H54 (cell line): ENCODE measurements around the gene GPC3.
"Not testable (repeated sequence)": the region's sequence is repeated elsewhere in the genome, so short reads cannot be mapped to it uniquely, and the experiment has no call there.

Source experiments
- DNase-seq: peaks from one replicate; pipeline ENCODE4 v3.0.0; 2011; ENCODE audit warnings: low spot score, mixed read lengths; ENCODE audit not compliant: insufficient read length
- FAIRE-seq: peaks from 3 replicates; lab custom pipeline; 2011; peaks lifted over from hg19 to GRCh38; lab: Jason Lieb, UNC
- POLR2A ChIP-seq: IDR thresholded peaks from 2 replicates; pipeline ENCODE4 v1.6.1; 2011; ENCODE audit warnings: low read depth, mild to moderate bottlenecking, low read length

GPC3 gene

DNA sequence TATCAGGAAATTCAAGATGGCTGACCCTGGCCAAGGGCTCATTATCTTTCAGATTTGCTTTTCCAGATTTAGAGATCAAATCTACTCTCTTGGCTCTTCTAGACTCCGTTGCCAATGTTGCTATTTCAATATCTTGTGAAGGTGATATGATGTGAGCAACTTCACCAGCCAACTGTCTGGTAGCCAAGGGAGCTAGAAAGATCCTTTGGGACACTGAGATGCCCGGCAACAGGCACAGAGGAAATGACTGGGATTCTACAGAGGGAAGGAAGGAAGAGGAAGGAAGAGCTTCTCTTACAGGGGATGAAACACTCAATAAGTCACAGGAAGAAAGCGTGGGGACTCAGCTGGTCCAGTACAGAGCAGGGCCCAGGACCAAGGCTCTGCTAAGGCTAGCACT lies 448.3 kb downstream of the GPC3 start:
- TF ChIP-seq POLR2A, result no peak
- FAIRE-seq, result no peak
- no peak for DNase-seq

DNA sequence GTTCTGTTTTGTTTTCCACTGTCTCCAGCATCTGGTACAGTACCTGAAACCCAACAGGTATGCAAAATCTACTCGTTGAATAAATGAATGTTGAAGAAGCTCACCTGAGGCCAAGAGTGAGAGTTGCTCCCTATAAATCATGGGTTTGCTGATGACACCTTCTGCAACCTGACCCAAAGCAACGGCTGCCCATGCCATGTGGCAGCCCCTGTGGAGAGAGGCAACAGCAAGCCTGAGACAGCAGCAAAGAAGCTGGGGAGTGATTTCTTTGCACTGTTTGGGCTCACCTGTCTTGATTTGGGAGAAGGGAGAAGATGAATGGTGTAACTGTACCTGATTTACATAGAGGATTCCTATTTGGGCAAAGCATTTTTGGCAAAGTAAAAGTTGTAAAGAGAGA lies 450.3 kb downstream of the GPC3 start:
- no peak for TF ChIP-seq POLR2A
- no peak for DNase-seq
- no peak for FAIRE-seq

GRCh38 chrX:133534172-133534571 lies 451.2 kb downstream of the GPC3 start:
- no peak for FAIRE-seq
- DNase-seq, result no peak
- TF ChIP-seq POLR2A, result no peak

DNA sequence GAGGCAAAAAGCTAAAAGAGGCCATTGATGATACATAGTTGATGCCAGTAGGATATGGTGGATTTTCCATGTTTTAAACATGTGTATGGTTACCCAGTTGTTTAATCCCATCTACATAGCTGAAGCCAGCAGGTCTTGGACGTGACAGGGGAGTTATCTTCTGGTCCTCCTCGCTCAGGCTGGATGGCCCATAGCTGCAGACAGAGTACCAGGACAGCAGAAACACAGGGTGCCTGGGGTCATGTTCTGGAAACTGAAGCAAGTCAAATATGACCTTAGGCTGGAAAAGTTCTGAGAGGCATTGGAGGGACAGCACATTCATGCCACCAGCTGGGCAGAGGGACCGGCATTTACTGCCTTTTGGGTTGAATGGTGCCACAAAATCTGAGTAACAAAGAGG lies 452.1 kb downstream of the GPC3 start:
- FAIRE-seq (no peak), DNase-seq (no peak)
- no peak for TF ChIP-seq POLR2A

DNA sequence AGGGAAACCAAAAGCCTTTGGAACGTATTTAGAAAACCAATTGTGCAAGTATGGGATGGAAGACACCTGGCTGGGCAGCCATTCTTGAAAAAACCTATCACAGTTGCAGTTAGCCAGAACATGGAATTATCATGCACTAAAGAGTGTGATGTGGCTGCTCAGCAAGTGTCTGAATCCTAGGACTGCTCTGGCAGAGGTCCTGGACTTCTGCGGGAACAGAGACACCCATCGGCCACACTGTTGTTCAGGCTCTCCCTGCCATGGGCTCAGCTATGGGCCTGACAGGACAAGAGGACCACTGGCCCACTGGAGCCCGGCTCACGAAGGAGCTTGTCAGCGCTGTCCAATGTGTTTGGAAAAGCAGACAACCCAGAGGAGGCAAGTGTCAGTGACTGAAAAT lies 454.4 kb downstream of the GPC3 start:
- TF ChIP-seq POLR2A, result no peak
- DNase-seq (no peak), FAIRE-seq (no peak)

- TF ChIP-seq POLR2A, result no peak
- no peak for FAIRE-seq
- no peak for DNase-seq
Measured at GRCh38 chrX:133529578-133529977, 455.8 kb downstream of the GPC3 start.

DNA sequence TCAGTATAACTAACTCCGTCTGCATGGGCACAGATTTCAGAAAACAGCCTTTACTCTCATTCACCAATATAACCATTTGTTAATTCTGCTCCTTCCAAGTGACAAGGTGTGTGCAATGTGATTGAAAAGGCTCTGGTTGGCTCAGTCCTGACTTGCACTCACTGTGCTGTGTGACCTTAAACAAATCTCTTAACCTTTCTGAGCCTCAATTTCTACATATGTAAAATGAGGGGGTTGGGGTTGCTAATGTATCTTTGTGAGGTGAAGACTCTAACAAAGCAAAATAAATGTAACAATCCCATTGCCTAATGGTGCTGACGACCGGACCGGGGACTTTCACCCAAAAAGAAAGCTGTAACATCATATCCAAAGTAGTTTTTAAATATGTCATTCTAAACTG lies 457.6 kb downstream of the GPC3 start:
- no peak for TF ChIP-seq POLR2A
- no peak for FAIRE-seq
- DNase-seq, result no peak

- no peak for DNase-seq
- no peak for FAIRE-seq
- TF ChIP-seq POLR2A, result no peak
Measured at GRCh38 chrX:133527415-133527814, 458.0 kb downstream of the GPC3 start.

DNA sequence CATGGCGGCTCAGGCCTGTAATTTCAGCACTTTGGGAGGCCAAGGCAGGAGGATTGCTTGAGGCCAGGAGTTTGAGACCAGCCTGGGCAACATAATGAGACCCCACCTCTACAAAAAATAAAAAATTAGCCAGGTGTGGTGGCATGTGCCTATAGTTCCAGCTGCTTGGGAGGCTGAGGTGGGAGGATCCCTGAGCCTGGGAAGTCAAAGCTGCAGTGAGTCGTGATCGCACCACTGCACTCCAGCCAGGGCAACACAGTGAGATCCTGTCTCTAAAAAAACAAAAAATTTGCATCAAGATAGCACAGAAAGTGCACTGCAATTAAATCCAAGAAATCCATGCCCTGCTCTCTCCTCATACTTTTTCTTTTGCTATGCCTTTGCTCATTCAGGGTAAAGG lies 458.6 kb downstream of the GPC3 start:
- FAIRE-seq, DNase-seq: not testable (repeated sequence)

DNA sequence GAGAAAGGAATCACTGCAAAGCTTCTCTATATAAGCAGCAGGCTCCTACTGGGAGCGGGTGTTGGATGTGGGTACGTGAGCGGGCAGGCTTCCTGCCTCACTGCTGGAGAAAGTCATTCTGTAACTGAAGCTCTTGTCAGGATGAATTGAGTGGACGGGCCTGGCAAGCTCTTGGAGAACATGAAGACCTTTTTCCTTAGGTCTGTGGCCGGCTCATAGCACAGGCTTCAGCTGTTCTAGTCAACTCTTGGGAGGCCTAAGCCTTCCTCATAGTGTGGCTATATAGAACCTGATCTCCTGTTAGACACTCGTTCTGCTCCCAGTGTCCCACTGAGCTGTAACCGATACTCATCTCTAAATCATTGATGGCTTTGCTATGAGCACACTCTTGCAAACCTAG lies 461.9 kb downstream of the GPC3 start:
- FAIRE-seq (no peak), DNase-seq (no peak)
- no peak for TF ChIP-seq POLR2A

- FAIRE-seq (no peak), DNase-seq (no peak)
- TF ChIP-seq POLR2A, result no peak
Measured at GRCh38 chrX:133523081-133523487, 462.3 kb downstream of the GPC3 start.

DNA sequence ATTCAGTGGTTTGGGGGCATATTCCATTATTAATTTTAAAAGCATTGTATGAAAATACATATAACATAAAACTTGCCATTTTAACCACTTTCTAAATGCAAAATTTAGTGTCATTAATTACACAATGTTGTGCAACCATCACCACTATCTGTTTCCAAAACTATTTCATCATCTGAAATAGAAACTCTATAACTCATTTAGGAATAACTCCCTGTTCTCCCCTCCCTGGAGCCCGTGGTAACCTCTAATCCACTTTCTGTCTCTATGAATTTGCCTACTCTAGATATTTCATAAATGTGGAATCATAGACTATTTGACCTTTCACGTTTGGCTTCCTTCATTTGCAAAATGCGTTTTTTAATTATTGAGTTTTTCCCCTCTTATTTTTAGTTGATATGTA lies 468.7 kb downstream of the GPC3 start:
- FAIRE-seq (no peak), DNase-seq (no peak)
- no peak for TF ChIP-seq POLR2A

DNA sequence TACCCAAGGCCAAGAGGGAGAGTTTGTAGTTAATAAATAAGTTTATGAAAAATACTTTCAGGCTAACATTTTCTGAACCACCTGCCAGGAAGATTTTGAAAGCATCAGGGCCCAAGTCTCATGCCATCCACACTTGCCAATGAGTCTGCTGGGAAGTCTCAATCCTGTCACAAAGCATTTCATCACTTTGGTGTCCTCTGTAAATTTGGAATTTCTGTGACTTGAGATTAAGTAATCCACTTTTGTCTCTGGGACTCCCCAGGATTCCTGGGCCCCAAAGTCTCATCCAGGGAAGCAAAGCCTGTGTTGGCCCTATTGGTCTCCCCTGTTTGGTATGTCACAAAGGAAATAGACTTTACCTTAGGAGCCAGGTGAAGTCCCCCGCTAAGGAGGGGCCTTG lies 470.9 kb downstream of the GPC3 start:
- no peak for FAIRE-seq
- no peak for DNase-seq
- TF ChIP-seq POLR2A, result no peak

DNA sequence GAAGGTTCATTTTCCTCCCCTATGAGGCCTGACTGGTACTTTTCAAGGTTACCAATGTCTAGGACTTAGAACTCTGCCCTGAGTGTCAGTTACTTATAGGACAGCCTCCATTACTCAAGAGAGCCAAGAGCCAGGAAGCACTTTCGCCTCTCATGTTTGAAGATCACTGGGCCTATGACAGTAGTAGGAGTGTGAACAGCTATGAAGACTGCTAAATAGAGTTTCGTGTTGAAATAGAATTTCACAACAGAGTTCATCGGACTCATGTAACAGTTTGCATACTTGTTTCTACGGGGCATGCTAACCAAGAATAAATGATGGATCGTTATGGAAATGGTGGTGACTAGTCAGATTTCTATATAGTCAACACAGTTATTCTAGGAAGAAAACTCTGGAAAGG lies 472.3 kb downstream of the GPC3 start:
- FAIRE-seq, result no peak
- TF ChIP-seq POLR2A, result no peak
- no peak for DNase-seq

DNA sequence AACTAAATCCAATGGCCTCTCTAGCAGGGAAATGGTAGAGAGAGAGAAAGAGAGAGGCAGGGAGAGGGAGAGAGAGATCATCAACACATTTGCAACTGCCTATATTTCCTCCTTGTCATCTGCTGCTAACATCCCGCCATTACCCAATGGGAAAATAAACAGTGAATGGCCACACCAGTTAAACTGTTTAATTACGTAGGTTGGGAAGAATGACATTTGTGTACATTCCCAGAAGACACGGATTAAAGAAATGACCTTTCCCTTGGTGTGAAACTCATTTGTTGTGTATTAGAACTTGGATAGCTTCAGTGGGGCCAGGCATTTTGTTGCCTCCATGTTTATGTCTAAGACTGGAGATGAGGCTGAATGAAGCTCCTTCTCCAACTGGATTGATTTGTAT lies 474.4 kb downstream of the GPC3 start:
- DNase-seq (no peak), FAIRE-seq (no peak)
- no peak for TF ChIP-seq POLR2A

- FAIRE-seq (no peak), DNase-seq (no peak)
- no peak for TF ChIP-seq POLR2A
Measured at GRCh38 chrX:133497356-133497755, 488.0 kb downstream of the GPC3 start.
